NCI-H2227 (cell line): ENCODE results near the gene MYLK4.

Experiments
- DNase-seq: peaks from one replicate; lab custom pipeline; 2025; ENCODE audit not compliant: unreplicated experiment; lab: John Stamatoyannopoulos, UW

MYLK4 gene

GRCh38 chr6:2634139-2634964 is 116.4 kb downstream of the MYLK4 start:
- DNase-seq: peak; percentile 90

- no peak for DNase-seq
Observed at GRCh38 chr6:2633736-2634135, 117.0 kb downstream of the MYLK4 start.

GRCh38 chr6:2632976-2633584 is 117.6 kb downstream of the MYLK4 start:
- no peak for DNase-seq

GRCh38 chr6:2632368-2632767 is 118.4 kb downstream of the MYLK4 start:
- no peak for DNase-seq

- DNase-seq: no peak
Observed at GRCh38 chr6:2630891-2631571, 119.7 kb downstream of the MYLK4 start.

- no peak for DNase-seq
Observed at GRCh38 chr6:2630359-2630758, 120.4 kb downstream of the MYLK4 start.

- DNase-seq: no peak
Observed at GRCh38 chr6:2626401-2626800, 124.3 kb downstream of the MYLK4 start.

- DNase-seq: no peak
Observed at GRCh38 chr6:2625581-2625980, 125.1 kb downstream of the MYLK4 start.

GRCh38 chr6:2624177-2624576 is 126.5 kb downstream of the MYLK4 start:
- no peak for DNase-seq

GRCh38 chr6:2623295-2623694 is 127.4 kb downstream of the MYLK4 start:
- no peak for DNase-seq

GRCh38 chr6:2622671-2623070 is 128.1 kb downstream of the MYLK4 start:
- no peak for DNase-seq

- DNase-seq: no peak
Observed at GRCh38 chr6:2619651-2620050, 131.1 kb downstream of the MYLK4 start.

GRCh38 chr6:2617729-2618128 is 133.0 kb downstream of the MYLK4 start:
- DNase-seq: no peak

- DNase-seq: no peak
Observed at GRCh38 chr6:2616811-2617210, 133.9 kb downstream of the MYLK4 start.

- DNase-seq: no peak
Observed at GRCh38 chr6:2615251-2615650, 135.5 kb downstream of the MYLK4 start.

- no peak for DNase-seq
Observed at GRCh38 chr6:2614846-2615245, 135.9 kb downstream of the MYLK4 start.

GRCh38 chr6:2614155-2614554 is 136.6 kb downstream of the MYLK4 start:
- no peak for DNase-seq
